GM12864 (cell line): ENCODE measurements around the gene TM9SF3.
A peak's percentile ranks its signal among the peaks of the same experiment; 100 is the strongest.

ENCODE experiments used
- DNase-seq: peaks from one replicate; pipeline ENCODE4 v3.0.0-alpha.2; 2011; ENCODE audit warnings: low read depth
- H3K4me3 ChIP-seq: 2 replicates; pipeline ENCODE4 v1.5.1; 2011; ENCODE audit warnings: mild to moderate bottlenecking, low read depth, low read length, control low read depth
- TF ChIP-seq, protein P1 (sequence below): IDR thresholded peaks from 2 replicates; pipeline ENCODE4 v1.5.1; 2011; ENCODE audit warnings: low read depth, mild to moderate bottlenecking, moderate library complexity, low read length, control low read depth, inconsistent platforms; ENCODE audit errors: missing control alignments

The TM9SF3 gene

DNA sequence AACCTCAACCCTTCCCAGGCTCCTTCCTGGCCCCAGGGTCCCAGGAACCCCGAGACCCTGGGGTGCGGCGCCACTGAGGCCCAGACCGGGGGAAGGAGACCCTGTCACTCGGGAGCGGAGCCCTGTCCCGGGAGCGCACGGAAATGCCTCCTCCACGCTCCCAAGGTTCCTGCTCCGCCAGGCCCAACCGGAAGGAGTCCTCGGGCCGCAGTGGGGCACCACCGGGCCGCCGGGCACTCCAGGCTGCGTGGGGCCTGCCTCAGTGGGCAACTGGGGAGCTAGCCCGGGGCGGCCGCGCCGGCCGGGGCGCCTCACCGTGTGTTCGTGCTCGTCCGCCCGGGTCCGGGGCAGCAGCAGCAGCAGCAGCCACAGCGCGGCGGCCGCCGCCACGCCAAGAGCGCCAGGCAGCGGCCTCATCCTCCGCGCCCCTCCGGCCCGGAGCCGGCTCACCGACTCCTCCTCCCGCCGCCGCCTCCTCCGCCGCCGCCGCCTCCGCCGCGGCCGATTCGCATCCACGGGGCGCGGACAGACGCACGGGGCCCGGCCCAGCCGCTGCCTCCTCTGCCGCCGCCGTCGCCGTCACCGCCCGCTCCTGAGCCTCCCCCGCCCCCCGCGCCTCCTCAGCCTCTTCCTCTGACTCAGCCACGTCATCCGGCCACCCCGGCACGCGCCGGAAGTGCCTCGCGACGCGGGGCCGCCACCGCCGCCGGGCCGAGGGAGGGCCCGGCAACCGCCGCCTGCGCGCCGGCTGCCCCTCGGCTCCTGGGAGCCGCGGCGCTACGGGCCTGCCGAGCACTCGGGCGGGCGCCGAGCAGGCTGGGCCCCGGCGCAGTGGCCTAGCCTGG lies at the start of gene TM9SF3:
Gene TM9SF3 (minus strand): TSS at position 594 of the 845 bp plus-strand sequence. CDS start 177 bp downstream, at position 417.
- peak; percentile 46 for DNase-seq
- TF ChIP-seq, protein P1, sequence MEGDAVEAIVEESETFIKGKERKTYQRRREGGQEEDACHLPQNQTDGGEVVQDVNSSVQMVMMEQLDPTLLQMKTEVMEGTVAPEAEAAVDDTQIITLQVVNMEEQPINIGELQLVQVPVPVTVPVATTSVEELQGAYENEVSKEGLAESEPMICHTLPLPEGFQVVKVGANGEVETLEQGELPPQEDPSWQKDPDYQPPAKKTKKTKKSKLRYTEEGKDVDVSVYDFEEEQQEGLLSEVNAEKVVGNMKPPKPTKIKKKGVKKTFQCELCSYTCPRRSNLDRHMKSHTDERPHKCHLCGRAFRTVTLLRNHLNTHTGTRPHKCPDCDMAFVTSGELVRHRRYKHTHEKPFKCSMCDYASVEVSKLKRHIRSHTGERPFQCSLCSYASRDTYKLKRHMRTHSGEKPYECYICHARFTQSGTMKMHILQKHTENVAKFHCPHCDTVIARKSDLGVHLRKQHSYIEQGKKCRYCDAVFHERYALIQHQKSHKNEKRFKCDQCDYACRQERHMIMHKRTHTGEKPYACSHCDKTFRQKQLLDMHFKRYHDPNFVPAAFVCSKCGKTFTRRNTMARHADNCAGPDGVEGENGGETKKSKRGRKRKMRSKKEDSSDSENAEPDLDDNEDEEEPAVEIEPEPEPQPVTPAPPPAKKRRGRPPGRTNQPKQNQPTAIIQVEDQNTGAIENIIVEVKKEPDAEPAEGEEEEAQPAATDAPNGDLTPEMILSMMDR = no peak
- peak within 1 kb of the TSS; percentile 91 for H3K4me3 ChIP-seq

DNA sequence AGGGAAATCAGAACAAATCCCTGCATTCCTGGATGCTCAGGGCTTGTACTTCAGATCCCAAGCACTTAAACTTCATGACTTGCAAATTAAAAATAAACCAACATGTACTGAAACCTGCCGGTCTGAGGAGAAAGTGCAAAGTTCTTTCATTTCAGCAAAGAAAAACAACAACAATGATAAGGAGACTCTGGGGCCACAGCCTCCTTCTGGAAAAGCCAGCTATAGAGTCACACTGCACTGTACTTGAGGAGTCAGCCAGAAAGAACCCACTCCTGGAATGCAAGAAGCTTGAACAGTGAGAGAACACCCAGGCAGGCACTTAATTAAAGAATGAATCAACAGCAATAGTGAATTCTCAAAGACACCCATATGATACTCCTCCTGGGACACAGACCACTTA lies 49.7 kb upstream of the TM9SF3 start:
- H3K4me3 ChIP-seq = no peak overlapping the region
- DNase-seq = no peak
- TF ChIP-seq, protein P1 = no peak

DNA sequence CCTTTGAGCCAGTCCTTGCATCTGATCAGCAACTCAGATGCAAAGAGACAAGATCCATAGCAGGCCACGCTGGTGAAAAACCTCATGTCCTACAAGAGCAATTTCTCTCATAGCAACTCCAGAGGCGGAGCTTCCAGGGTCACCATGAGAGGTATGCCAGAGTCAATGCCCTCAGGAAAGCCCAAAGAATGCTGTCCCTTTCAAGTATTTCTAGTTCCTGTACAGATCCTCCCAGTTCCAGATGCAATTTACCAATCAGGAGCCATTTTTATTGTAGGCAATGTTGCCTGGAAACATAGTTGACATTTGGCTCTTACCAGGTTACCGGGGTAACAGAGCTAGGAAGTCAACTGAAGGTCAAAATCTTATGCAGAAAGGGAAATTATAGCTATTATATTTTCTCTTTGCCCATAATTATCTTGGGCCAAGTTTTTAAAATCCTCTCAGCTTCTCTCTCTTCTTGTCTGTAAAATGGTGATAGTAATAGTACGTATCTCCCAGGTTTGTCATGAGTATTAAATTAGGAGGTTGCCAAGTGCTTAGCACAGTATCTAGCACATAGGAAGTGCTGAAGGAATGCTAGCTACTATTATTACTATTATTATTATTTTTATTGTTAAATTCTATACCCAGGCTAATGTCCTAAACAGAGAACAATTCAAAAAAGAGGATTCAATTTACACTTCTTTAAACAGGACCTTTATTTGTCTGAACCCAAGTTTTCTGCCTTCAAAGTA lies 46.3 kb upstream of the TM9SF3 start:
- H3K4me3 ChIP-seq = no peak overlapping the region
- TF ChIP-seq, protein P1 = no peak
- no peak for DNase-seq

DNA sequence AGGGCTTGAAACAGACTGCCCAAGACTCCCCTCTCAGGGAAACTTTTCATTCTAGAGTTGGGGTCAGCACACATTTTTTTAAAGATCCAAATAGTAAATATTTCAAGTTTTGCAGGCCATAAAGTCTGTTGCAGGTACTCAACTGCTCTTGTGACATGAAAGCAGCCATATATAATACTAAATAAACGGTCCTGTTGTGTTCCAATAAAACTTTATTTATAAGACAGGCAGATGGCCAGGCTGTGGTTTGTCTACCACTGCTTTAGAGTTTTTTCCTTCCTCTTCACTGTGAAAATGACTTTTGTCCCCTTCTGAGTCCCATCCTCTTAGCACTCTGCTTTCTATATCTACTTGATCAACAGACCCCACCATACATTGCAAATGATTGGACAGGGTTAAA lies 40.5 kb upstream of the TM9SF3 start:
- TF ChIP-seq, protein P1 = no peak
- no peak for DNase-seq
- no peak overlapping the region for H3K4me3 ChIP-seq

DNA sequence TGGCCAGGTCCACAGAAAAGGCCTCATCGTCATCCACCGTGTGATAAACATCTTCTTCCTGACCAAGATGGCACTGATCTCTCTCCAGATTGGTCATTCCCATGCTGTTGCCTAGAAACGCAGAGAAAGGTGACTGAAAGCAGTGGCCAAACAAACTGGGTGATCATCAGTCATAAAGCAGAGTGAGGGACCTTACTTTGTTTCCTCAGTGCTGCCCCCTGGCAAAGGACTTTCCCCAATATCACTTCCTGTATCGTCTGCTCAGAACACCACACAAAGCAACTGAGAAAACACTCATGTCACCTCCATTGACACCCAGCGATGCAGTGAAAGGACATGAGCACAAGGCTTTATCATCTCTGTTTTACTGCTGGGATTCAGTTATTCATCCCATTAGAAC lies 40.0 kb upstream of the TM9SF3 start:
- TF ChIP-seq, protein P1 = peak; percentile 29
- H3K4me3 ChIP-seq = no peak overlapping the region
- no peak for DNase-seq

DNA sequence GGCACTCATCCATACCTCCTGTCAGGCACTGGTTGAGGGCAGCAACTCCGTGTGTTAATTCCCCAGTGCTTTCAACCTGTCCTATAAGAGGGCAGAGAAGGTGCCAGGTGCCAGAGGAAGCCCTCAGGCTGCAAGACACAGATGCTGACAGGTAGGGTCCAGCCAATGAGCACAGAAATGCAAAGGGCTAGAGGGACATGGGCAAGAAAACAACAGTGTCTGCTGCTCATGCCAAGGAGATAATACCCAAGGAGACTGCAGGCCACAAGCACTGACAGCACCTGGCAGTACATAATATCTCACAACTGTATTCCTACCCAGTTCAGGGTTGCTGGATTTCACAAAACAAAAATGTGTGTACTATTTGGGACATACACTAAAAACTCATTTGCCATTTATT lies 38.4 kb upstream of the TM9SF3 start:
- TF ChIP-seq, protein P1 = no peak
- DNase-seq = no peak
- no peak overlapping the region for H3K4me3 ChIP-seq
